DND-41 (cell line): ENCODE results near the gene SPIB.

Source experiments
- CTCF ChIP-seq: IDR thresholded peaks from 2 replicates; pipeline ENCODE4 v1.5.1; 2012; ENCODE audit warnings: borderline replicate concordance, low read length, moderate library complexity, mild to moderate bottlenecking; ENCODE audit not compliant: poor library complexity, severe bottlenecking; ENCODE audit errors: extremely low read depth
- EZH2 ChIP-seq: IDR thresholded peaks from 3 replicates; pipeline ENCODE4 v1.6.1; 2012; ENCODE audit warnings: borderline replicate concordance, low read depth, mild to moderate bottlenecking, moderate library complexity, low read length, inconsistent platforms; ENCODE audit not compliant: severe bottlenecking

- TF ChIP-seq CTCF (no peak), EZH2 (no peak)
These were observed 4.8 kb downstream of the SPIB start for GRCh38 chr19:50423279-50424113.
